Fibroblast of skin of left quadriceps (primary cell): Measurements from ENCODE around the gene CHST8.
A peak's percentile ranks its signal among the peaks of the same experiment; 100 is the strongest.
"Not testable (repeated sequence)": the region's sequence is repeated elsewhere in the genome, so short reads cannot be mapped to it uniquely, and the experiment has no call there.

Source experiments
- DNase-seq, 2 experiments: peaks; one replicate each; pipeline ENCODE4 v3.0.0-alpha.2; 2013; ENCODE audit warnings: low read depth in 2 of 2

The CHST8 gene

DNA sequence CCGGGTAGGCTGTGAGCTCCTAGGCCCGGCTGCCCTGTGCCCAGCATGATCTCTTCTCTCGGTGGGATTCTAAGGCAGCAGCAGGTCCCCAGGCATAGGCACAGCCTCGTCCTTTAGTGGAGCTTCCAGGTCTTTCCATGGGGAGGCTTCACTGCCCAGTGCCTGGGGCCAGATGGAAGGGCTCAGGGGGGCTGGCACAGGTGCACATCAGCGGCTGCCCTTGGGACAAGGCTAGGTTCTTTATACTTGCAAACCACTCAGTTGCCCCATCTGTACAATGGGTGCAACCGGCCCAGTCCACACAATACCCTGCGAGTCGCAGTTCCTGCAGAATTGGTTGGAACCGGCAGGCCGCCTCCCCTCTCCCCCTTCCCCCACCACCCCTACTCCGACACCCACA is 189.1 kb downstream of the CHST8 start:
- DNase-seq, result no peak

- no peak for DNase-seq
Measured at GRCh38 chr19:33811246-33811645, 189.5 kb downstream of the CHST8 start.

DNA sequence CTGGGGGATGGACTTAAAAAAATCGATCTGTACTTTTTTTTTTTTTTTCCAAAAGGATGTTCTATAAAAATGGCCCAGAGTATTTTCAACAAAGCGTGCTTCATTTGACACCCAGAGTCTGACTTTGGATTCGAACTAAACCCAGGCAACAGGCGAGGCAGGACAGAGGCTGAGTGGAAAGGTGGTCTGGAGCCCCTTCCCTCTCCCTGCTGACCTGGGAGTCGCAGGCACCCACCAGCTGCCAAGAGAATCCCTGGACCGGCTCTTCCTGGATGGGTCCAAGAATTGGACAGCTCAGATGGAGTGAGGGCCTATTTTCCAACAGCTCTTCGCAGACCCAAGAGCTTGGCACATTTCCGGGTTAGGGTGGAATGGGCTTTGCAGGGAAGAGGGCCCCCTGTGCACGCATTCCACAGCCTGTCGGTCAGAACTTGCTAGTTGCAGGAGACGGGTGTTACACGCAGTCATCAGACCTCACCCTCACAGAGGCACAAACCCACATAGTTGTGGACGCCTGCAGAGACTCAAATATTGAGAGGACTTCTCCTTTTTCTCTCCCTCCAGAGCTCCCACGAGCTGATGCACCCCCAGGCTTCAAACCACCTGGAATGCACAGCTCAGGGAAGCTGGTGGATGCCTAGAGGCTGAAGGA is 190.1 kb downstream of the CHST8 start:
- DNase-seq, result no peak

GRCh38 chr19:33812388-33813330 is 190.9 kb downstream of the CHST8 start:
- no peak for DNase-seq

GRCh38 chr19:33813391-33814101 is 191.8 kb downstream of the CHST8 start:
- DNase-seq, result no peak

GRCh38 chr19:33814181-33815165 is 192.7 kb downstream of the CHST8 start:
- no peak for DNase-seq

- DNase-seq, result no peak
Measured at GRCh38 chr19:33815380-33816340, 193.9 kb downstream of the CHST8 start.

- no peak for DNase-seq
Measured at GRCh38 chr19:33818411-33818810, 196.7 kb downstream of the CHST8 start.

DNA sequence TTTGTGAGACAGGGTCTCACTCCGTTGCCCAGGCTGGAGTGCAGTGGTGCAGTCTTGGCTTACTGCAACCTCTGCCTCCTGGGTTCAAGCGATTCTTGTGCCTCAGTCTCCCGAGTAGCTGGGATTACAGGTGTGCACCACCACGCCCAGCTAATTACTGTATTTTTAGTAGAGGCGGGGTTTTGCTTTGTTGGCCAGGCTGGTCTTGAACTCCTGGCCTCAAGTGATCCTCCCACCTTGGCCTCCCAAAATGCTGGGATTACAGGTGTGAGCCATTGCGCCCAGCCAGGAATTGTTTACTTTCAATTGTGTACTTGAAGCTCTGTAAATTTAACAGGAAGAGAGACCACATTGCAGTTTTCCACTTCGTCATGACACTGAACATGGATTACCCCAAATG is 197.3 kb downstream of the CHST8 start:
- not testable (repeated sequence) for DNase-seq

- no peak for DNase-seq
Measured at GRCh38 chr19:33819506-33819879, 197.7 kb downstream of the CHST8 start.

DNA sequence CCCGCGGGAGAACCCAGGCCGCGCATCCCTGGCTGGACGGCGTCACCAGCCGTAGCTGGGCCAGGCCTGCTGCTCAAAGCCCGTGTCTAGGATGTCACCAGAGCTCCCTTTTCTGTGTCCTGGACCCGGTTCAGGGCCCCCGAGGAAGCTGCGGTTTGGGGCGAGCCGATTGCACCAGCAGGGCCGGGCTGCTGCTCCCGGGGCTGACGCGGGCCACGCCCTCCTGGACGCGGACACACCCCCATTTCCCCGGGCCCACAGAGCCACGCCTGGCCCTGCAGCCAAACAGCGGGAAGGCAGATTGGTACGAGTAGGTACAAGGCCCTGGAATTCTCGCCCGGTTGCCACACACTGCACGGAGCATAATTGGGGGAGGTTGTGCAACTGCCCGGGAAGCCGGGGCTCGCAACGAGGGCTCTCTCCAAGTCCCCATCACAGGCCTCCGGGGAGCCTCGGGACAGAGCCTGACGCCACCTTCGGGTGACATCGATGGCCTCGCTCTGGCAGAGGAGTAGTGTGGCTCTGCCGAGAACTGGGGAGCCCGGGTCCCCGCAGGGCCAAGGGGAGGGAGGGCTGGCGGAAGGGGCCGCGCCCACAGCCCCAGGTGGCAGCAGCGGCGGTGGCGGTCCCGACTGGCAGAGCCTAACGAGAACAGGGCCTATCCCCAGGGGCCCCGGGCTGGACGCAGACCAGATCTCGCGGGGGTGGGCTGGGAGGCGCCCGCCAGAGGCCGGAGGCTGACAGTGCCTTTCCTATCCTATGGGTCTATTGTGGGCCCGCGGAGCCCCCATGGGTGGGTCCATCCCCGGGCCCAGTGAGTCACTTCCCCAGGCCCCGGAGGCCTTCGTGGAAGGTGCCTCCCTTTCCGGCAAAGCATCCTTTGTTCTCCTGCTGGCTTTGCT is 198.4 kb downstream of the CHST8 start:
- peak; percentile 65 to 69 for DNase-seq

DNA sequence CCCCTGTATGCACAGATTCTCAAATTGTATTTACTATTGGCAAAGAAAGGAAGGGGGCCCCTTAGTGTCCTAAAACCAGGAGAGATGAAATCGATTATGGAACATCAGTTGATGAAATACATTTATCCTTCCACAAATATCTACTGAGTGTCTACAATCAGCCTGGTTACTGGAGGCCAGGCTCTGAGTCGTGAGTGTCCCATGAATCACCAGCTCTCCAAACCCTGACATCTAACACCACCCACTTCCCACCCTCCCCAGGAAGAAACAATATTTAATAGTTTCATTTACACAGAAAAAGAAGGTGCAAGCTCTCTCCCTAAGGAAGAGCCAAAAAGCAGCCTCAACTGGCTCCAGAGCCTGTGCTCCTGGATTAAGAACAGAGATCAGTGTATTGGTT is 200.1 kb downstream of the CHST8 start:
- no peak for DNase-seq
